SK-N-SH treated with all-trans-retinoic acid at 6 μM for 48 hours (cell line): ENCODE results near the gene PAX5.

Experiments used
- ISL1 ChIP-seq: fragments of 250-450 bp; sonication (Bioruptor Pico); IDR thresholded peaks from 2 replicates; pipeline ENCODE4 v2.1.2; 2022; ENCODE audit warnings: mild to moderate bottlenecking, moderate library complexity
- OSR1 ChIP-seq: fragments of 250-450 bp; sonication (Bioruptor Pico); IDR thresholded peaks from 2 replicates; pipeline ENCODE4 v1.8.0; 2022; ENCODE audit warnings: moderate library complexity, mild to moderate bottlenecking, inconsistent platforms
- POU6F1 ChIP-seq: fragments of 250-450 bp; sonication (Bioruptor Pico); IDR thresholded peaks from 2 replicates; pipeline ENCODE4 v1.8.0; 2021; ENCODE audit warnings: low read depth, mild to moderate bottlenecking, moderate library complexity, borderline replicate concordance
- TCF4 ChIP-seq: fragments of 250-450 bp; sonication (Bioruptor Pico); IDR thresholded peaks from 2 replicates; pipeline ENCODE4 v1.8.0; 2021; ENCODE audit warnings: mild to moderate bottlenecking, moderate library complexity, borderline replicate concordance
- TF ChIP-seq, protein P1 (sequence below): fragments of 250-450 bp; sonication (Bioruptor Pico); IDR thresholded peaks from 2 replicates; pipeline ENCODE4 v1.8.0; 2020; ENCODE audit warnings: mild to moderate bottlenecking, moderate library complexity, borderline replicate concordance

DNA sequence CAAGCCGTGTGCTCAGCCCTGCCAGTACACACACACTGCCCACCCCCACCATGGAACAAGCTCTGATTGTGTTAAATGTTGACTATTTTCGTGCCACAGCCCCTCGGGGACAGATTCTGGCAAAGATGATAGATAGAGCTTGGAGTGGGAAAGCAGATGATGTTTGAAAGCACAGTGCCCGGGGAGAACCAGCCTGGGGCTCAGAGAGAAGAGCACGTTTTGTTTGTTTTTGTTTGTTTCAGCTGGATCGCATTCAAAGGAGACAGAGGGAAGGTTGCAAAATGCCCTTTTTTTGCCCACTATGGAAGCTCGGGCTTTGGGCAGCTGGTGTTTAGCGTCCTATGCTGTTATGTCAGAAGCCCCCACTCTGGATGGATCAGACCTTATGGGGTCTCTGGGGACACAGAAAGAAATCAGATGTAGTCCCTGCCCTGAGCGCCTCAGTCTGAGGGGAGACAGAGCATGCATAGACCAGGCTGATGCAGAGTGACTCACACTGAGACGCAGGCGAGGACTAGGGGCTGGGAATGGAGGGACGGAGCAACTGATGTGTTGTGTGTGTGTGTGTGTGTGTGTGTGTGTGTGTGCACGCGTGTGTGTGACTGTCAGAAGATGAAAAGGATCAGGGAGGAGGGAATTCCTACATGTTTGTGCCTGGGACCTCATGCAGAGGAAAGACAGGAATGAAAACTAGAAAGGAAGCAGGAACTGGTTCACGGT lies 231.7 kb downstream of the PAX5 start:
- no peak for TF ChIP-seq OSR1 (CRISPR knock-in tag)
- no peak for TF ChIP-seq ISL1 (CRISPR knock-in tag)
- no peak for TF ChIP-seq POU6F1
- no peak for TF ChIP-seq TCF4 (CRISPR knock-in tag)
- TF ChIP-seq, protein P1, sequence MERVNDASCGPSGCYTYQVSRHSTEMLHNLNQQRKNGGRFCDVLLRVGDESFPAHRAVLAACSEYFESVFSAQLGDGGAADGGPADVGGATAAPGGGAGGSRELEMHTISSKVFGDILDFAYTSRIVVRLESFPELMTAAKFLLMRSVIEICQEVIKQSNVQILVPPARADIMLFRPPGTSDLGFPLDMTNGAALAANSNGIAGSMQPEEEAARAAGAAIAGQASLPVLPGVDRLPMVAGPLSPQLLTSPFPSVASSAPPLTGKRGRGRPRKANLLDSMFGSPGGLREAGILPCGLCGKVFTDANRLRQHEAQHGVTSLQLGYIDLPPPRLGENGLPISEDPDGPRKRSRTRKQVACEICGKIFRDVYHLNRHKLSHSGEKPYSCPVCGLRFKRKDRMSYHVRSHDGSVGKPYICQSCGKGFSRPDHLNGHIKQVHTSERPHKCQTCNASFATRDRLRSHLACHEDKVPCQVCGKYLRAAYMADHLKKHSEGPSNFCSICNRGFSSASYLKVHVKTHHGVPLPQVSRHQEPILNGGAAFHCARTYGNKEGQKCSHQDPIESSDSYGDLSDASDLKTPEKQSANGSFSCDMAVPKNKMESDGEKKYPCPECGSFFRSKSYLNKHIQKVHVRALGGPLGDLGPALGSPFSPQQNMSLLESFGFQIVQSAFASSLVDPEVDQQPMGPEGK, result no peak
